Stimulated activated CD4-positive, alpha-beta T cell treated with anti-CD3 and anti-CD28 coated beads, Interleukin-2, amount 100 ng/mL, for 4 hours (primary cell): Measurements from ENCODE around the gene NPNT.
"Not testable (repeated sequence)": the region's sequence is repeated elsewhere in the genome, so short reads cannot be mapped to it uniquely, and the experiment has no call there.

Source experiments
- DNase-seq: peaks from one replicate; pipeline ENCODE4 v3.0.0-alpha.2; 2020; ENCODE audit warnings: low read depth

The NPNT gene

GRCh38 chr4:105894660-105895582 lies at the start of gene NPNT:
NPNT (plus strand) TSS chr4:105895471; CDS start chr4:105895653, 182 bp downstream.
- DNase-seq = no peak

- no peak for DNase-seq
These were observed 49.7 kb upstream of the NPNT start for GRCh38 chr4:105845559-105845958.

DNA sequence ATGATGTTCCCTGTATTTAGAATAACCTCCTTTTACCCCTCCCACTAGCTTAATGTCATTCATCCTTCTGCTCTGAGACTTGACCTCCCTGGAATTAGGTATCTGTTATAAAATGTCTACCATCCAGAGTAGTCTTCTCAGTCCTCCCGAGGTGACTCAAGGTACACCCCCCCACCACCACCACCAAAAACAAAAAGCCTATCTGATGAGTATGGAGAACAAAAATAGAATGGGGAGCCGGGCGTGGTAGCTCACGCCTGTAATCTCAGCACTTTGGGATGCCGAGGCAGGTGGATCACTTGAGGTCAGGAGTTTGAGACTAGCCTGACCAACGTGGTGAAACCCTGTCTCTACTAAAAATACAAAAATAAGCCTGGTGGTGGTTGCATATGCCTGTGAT lies 46.9 kb upstream of the NPNT start:
- DNase-seq = not testable (repeated sequence)

DNA sequence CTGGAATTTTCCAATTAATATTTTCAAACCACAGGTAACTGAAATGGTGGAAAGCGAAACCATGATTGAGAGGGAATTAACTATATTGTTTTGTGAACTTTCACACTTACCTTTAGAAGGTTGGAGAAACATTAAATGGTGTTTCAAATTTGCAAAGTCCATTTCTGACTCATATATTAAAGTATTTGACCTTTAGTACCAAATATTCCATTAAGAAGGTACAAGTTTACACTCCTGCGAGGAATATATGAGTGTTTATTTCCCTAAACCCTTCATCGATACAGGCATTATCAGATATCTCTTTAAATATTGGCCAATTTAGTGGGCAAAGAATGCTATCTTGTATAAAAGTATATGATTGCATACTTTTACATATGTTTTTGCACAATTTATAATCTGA lies 44.1 kb upstream of the NPNT start:
- DNase-seq = no peak

GRCh38 chr4:105852230-105852629 lies 43.0 kb upstream of the NPNT start:
- DNase-seq = not testable (repeated sequence)

- DNase-seq = no peak
These were observed 36.7 kb upstream of the NPNT start for GRCh38 chr4:105858466-105859040.

GRCh38 chr4:105859233-105859632 lies 36.0 kb upstream of the NPNT start:
- no peak for DNase-seq

DNA sequence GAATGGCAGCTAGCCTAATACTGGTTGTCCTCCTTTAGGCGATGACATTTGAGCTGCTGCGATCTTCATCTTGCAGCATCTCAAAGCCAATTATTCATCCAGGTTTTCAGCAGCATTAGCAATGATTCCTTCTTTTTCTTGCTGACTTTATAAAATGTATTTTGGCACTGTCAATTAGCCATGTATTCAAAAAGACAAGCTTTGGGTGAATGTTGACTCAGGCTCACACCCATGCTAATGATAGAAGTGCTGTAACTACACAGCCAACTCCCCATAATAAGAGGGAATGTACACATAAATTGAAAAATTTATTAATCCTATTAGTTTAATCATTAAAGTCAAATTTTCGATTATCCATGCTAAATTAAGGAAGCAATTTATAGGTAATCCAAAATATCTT lies 24.3 kb upstream of the NPNT start:
- no peak for DNase-seq

DNA sequence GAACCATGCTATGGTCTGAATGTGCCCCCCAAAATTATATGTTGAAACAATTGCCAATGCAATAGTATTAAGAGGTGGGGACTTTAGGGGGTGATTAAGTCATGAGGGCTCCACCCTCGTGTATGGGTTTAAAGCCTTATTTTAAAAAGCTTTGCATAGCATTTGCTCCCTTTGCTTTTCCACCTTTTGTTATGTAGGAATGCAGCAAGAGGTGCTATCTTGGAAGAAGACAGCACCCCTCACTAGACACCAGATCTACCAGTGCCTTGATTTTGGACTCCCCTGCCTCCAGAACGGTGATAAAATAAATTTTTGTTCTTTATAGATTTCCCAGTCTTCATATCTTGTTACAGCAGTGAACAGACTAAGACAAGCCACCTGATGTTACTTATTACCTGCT lies 23.3 kb upstream of the NPNT start:
- no peak for DNase-seq

- no peak for DNase-seq
These were observed 20.0 kb upstream of the NPNT start for GRCh38 chr4:105875233-105875632.

DNA sequence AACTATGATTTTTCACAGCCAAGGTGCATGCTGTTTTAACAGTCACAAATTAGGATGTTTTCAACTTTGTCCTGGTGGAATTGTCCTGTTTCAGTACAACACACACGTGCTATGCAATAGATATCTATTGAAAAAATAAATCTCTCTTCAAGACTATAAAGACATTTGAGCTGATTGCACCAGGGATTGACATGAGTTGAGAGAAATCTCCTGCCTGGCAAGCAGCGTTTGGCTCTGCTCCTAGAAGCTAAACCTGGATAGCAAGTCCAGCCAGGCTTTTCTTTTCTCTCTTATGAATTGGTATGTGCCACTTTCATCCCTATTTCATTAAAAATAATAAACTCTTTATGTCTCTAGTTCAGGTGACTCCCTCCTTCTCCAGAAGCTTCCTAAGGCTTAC lies 16.6 kb upstream of the NPNT start:
- no peak for DNase-seq

GRCh38 chr4:105887508-105887907 lies 7.8 kb upstream of the NPNT start:
- no peak for DNase-seq

DNA sequence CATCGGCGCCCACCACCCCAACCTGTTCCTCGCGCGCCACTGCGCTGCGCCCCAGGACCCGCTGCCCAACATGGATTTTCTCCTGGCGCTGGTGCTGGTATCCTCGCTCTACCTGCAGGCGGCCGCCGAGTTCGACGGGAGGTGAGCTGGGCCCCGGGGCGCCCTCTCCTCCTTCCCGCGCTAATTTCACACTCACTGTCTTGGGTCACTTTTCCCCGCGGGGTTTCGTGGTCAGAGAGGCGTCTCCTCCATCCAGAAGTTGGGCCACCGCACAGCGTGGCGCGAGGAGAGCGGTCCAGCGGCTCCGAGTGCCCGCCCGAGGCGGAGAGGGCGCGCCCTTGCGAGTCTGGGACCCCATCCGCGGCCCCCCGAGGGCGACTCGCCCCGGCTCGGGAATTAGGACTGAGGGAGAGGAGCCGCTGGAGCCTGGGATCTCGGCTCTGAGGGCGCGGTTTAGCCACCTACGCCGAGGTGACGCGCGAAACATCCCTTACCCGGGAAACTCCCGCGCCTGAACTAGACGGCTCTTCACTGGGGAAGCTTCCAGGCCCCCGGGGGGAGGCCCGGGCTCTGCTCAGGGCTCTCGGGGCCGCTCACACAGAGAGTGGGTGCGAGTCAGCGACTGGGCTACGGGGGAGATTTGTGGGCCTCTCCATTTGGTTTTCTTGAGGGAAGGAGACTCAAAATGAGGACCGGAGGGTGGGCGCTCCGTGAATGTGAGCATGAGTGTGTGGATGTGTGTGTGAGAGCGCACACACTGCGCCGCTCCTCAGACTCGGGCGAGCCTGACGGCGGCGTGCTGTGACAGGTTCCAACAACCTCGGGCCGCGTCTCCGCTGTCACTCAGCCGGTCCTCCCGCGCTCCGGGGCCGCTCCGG lies 551 bp downstream of the NPNT start:
- no peak for DNase-seq

DNA sequence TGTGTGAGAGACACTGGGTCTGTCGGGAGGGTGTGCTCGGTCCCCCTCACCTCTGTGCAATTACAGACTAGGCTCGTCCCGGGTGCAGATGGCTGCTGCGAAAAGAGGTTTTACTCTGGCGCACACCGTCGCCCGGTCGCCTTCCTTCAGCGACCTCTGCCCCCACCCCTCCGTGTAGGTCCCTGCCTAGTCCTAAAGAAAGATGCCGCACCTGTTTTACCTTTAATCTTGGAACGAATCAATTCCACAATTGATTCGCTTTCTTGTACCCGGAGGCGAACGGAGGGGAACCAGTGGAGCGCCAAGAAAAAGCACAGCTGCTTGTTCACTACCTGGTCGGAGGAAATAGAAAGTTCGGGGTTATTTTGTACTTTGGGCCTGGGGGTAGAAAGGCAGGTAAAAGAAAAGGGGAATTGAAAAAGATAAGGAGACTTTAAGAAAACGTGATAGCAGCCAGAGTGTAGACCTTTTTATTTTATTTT lies 1.2 kb downstream of the NPNT start:
- DNase-seq = no peak

DNA sequence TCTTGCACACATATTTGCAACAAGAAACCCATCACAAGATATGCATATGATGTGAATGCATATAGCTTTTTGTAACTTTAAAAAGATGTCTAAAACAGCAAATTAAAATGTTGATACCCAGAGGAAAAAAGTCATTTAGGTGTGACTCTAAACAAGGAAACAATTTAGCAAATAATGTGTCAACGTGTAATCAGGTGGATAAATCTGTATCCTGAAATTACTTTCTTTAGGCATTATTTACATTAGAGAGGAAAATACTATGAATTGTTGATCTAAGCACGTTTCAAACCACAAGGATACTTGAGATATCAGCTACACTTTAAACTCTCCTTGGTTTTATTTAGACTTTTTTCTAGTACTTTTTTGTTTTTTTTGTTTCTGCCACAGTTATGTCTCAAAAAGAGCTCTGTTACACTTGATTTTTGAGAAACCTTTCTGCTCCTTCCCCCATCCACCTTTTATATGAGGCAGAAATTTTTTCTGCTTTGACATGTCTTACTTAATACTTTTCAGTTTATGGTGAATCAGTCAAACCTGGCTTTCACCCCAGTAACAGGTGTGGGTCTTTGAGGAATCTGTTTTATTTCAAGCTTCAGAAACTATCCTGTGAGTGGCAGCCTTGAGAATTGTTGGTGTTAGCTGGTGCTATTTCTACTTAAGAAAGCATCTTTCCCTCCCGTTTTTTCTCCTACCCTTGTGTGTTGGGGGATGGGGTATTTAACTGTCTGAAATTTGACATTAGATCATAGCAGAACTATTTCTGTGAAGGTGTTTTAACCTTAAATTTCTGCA lies 1.9 kb downstream of the NPNT start:
- DNase-seq = no peak

DNA sequence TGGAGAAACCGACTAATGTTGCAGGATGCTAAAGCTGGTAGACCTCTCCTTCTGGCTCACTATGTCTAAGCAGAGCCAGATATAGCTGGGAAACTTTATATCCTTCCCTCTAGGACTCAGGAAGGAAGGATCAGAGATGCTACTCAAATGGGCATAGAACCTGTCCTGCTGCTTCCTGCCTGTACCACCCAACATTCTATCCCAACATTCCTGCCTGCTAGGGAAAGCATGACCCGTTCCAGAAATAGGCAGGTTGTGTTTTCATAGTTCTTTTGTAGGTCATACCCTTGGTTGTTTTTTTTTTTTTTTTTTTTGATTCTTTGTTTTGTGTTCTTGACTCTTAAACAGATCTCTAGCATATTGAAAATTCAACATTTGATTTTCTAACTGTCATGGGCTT lies 5.3 kb downstream of the NPNT start:
- no peak for DNase-seq

- DNase-seq = no peak
These were observed 7.4 kb downstream of the NPNT start for GRCh38 chr4:105902550-105903262.

- DNase-seq = no peak
These were observed 14.6 kb downstream of the NPNT start for GRCh38 chr4:105909787-105910281.

GRCh38 chr4:105911426-105911825 lies 16.2 kb downstream of the NPNT start:
- no peak for DNase-seq

- DNase-seq = no peak
These were observed 17.4 kb downstream of the NPNT start for GRCh38 chr4:105912633-105913032.

GRCh38 chr4:105917171-105917685 lies 22.0 kb downstream of the NPNT start:
- no peak for DNase-seq
